Measurements from ENCODE around the gene ATP11C.
"Not testable (repeated sequence)": the region's sequence is repeated elsewhere in the genome, so short reads cannot be mapped to it uniquely, and the experiment has no call there.

Gene ATP11C

GRCh38 chrX:139924069-139924695 lies 8.7 kb downstream of the ATP11C start:
- no peak for DNase-seq

- DNase-seq, result not testable (repeated sequence)
Measured at GRCh38 chrX:139921142-139921541, 11.7 kb downstream of the ATP11C start.

DNA sequence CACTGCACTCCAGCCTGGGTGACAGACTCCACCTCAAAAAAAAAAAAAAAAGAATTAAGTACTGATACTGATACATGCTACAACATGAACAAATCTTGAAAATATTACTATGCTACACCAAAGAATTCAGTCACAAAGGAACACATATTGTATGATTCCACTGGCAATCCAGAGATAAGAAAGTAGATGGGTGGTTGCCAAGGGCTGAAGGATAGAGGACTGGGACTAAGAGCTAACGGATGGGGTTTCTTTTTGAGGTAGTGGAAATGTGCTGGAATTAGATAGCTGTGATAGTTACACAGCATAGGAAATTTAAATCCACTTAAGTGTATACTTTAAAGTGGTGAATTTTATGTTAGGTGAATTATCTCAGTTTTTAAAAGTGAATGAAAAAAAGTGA lies 12.5 kb downstream of the ATP11C start:
- no peak for DNase-seq

- DNase-seq, result no peak
Measured at GRCh38 chrX:139914421-139914820, 18.4 kb downstream of the ATP11C start.

DNA sequence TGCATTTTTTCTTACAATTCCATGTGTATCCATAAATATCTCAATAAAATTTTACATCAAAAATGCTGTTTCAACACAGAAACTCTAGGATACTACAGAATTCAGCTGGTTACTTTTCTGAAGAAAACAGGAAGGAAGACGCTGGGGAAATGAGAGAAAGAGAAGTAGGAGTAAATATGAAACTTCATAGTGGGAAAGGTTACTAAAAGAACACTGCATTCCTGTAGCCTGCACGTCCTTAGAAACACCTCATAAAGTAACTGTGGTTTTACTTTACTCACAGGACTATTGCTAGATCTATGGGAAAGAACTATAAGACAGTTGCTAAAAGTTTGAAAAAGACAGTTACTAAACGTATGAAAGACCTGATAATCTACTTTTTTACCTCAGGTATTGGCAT lies 23.1 kb downstream of the ATP11C start:
- DNase-seq, result no peak

- DNase-seq, result no peak
Measured at GRCh38 chrX:139907078-139907477, 25.8 kb downstream of the ATP11C start.

- DNase-seq, result no peak
Measured at GRCh38 chrX:139905743-139906142, 27.1 kb downstream of the ATP11C start.

DNA sequence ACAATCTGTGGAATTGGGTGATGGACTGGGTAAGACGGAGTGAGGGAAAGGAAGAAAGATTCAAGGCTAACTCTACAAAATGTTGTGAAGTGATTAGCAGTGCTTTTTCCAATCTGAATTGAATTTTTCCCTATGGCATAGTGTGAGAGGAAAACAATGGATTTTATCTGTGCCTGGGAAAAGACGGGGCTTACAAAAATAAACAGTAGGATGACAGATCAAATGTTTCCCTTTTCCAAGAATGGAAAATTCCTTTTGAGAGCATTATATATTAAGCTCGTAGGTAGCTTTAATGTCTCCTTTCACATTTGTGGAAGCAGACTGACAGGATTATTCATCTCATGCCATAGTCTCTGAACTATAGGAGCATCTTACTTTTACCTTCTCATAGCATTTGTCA lies 27.8 kb downstream of the ATP11C start:
- no peak for DNase-seq

- no peak for DNase-seq
Measured at GRCh38 chrX:139903210-139903609, 29.6 kb downstream of the ATP11C start.

- no peak for DNase-seq
Measured at GRCh38 chrX:139902559-139902958, 30.3 kb downstream of the ATP11C start.

DNA sequence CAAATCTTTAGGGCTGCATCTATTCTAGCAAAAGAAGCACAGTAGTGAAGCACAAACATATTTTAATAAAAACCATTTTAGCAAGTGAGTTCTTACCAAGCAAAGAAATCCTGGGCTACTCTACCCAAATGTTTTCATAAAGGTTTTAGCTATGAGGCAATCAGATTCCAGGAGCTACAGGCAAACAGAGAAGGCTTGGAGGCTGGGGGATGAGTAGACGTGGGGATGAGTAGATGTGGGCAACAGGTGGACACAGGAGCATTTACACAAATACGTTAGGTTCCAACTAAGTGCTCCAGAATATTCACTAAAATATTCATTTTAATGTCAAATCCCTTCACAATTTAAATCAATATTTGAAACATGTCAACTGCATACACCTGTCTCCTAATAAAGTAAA lies 34.5 kb downstream of the ATP11C start:
- no peak for DNase-seq

- DNase-seq, result no peak
Measured at GRCh38 chrX:139892512-139892911, 40.3 kb downstream of the ATP11C start.

DNA sequence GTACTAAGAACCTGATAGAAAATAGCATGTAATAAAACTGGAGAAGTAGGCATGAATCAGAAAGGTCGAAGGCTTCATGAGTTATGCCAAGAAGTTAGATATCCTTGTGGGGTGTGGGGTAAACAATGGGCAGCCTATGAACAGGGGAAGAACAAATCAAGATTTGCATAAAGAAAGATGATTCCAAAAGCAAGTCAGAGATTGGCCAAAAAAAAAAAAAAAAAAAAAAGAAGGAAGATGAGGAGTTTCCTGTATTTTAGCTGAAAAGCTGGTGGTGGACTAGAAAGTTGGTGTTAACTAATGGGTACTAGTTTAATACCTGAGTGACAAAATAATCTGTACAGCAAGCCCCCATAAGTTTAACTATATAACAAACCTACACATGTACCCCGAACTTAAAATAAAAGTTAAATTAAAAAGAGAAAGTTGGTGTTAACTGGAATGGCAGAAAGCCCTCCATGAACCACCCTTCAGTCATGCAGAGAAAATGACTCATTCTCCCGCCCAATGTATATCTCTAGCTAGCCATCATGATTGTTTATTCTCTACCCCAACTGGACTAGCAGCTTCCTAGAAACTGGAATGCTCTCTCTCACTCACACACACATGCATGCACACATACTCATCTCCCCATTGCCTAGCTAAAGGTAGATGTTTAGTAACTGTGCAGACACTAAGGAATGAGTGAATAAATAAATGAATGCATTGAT lies 41.7 kb downstream of the ATP11C start:
- no peak for DNase-seq

- no peak for DNase-seq
Measured at GRCh38 chrX:139889760-139890159, 43.1 kb downstream of the ATP11C start.

DNA sequence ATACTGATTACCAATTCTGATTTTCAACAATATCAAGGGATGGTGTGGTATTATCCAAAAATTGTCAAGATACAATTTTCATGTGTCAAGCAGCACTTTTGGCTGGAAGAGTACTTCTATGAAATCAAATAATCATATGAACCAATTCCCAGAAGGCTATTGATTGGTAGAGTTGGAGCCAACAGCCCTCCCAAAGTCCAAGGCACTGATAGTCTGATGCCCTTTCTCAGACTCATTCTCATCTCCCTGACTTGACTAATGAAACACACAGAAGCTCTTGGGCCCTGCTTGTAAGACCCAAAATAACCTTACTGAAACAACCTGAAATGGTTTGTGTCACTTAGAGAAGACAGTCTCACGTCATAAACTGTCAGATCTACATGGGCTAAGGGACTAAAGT lies 48.9 kb downstream of the ATP11C start:
- no peak for DNase-seq

- no peak for DNase-seq
Measured at GRCh38 chrX:139882299-139882698, 50.6 kb downstream of the ATP11C start.

GRCh38 chrX:139881572-139881971 lies 51.3 kb downstream of the ATP11C start:
- DNase-seq, result no peak

- DNase-seq, result no peak
Measured at GRCh38 chrX:139881130-139881529, 51.7 kb downstream of the ATP11C start.

DNA sequence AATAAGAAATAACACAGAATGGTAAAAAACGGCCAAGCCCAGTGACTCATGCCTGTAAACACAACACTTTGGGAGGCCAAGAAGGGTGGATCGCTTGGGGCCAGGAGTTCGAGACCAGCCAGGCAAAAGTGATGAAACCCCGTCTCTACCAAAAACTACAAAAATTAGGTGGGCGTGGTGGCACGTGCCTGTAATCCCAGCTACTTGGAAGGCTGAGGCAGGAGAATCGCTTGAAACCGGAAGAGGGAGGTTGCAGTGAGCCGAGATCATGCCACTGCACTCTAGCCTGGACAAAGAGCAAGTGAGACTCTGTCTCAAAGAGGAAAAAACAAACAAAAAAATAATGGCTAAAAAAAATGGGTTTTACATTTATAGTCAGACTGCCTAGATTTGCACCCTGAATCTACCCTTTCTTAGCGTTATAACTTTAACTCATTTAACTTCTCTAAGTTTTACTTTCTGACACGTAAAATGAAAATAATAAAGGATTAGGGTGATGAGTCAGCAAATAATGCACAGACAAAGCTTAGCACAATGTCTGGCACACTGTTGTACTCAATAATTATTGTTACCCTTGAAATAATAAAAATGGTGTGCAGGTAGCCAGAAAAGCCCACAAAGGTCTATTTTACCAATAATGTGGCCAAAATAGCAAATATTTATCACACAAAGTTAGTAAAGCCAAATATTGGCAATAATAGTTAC lies 55.0 kb downstream of the ATP11C start:
- no peak for DNase-seq

DNA sequence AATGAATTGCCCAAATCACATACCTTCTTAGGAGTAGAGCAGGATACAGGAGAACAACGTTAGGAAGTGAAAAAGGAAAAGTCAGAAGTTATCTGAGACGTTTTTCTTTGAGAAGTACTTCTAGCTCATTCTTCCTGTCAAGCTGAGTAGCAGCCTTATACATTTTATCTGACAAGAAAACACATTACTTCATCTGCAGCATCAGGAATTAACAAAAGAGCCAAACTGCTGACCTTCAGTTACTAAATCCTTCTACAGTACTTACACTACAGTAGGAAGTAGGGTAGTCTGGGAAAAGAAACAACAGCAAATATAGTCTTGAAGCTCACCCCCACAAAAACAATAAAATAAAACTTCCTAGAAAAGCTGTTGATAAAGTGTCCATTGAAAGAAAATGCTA lies 57.0 kb downstream of the ATP11C start:
- DNase-seq, result no peak

DNA sequence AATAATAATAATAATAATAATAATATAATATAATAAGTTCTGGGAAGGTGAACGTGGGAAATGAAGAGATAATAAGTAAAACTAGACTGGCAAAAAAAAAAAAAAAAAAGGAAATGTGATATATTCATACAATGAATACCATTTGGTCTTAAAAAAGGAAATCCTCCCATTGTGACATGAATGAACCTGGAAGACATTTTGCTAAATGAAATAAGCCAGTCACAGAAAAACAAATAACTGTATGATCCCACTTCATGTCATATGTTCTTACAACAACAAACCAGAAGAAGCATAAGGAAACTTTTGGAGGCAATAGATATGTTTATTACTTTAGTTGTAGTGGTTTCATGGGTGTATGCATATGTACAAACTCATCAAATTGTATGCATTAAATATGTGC lies 63.1 kb downstream of the ATP11C start:
- DNase-seq, result no peak

GRCh38 chrX:139864640-139865039 lies 68.2 kb downstream of the ATP11C start:
- DNase-seq, result no peak

DNA sequence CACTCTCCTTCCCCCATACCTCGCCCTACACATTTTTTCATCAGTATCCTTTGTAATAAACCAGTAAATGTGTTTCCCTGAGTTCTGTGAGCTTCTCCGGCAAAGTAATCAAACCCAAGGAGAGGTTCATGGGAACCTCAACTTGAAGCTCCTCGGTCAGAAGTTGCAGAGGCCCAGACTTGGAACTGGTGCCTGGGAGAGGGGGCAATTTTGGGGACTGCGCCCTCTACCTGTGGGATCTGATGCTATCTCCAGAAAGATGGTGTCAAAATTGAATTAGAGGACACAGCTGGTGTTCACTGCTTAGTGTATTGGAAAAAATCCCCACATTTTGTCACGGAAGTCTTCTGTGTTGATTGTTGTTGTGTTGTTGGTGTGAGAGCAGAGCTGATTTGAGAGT lies 70.6 kb downstream of the ATP11C start:
- no peak for DNase-seq

DNA sequence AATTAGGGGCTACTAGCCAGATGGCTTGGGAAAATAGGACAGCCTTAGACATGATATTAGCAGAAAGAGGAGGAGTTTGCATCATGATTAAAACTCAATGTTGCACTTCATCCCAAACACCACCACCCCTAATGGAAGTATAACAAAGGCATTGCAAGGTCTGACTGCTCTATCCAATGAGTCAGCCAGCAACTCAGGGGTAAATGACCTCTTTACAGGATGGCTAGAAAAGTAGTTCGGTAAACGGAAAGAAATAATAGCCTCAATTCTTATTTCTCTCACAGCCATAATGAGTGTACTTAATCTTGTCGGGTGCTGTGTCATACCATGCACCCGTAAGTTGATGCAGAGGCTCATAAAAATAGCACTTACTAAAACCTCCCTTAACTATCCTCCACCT lies 76.0 kb downstream of the ATP11C start:
- not testable (repeated sequence) for DNase-seq
